Esophagus muscularis mucosa (tissue), 4 donors: ENCODE measurements around the gene KDM6A. TPM values are rescaled to one million over a fixed set of nuclear protein-coding genes. Genes with fewer than 3 reads are reported as not detected.
"Not testable (repeated sequence)": the region's sequence is repeated elsewhere in the genome, so short reads cannot be mapped to it uniquely, and the experiment has no call there.

Experiments
- DNase-seq: peaks from one replicate; pipeline ENCODE4 v3.0.0-alpha.2; 2017; ENCODE audit errors: extremely low spot score
- H3K27ac ChIP-seq, 4 donors: fragments of 200-600 bp; sonication (generic); replicated peaks in 1 of 4; 1 replicate in 3 of 4; 2 replicates in 1 of 4; pipeline ENCODE4 v1.5.1; 2016 to 2019; ENCODE audit warnings: mild to moderate bottlenecking in 1 of 4
- H3K27me3 ChIP-seq, 4 donors: fragments of 200-600 bp; sonication (generic); one replicate each; pipeline versions ENCODE4 v1.5.1 to v1.6.0; 2016 to 2019
- H3K36me3 ChIP-seq, 4 donors: fragments of 200-600 bp; sonication (generic); one replicate each; pipeline ENCODE4 v1.5.1; 2016 to 2019
- H3K4me1 ChIP-seq, 4 donors: fragments of 200-600 bp; sonication (generic); one replicate each; pipeline ENCODE4 v1.5.1; 2016 to 2019
- H3K4me3 ChIP-seq, 4 donors: fragments of 200-600 bp; sonication (generic); 1 replicate in 2 of 4; 2 replicates in 2 of 4; pipeline ENCODE4 v1.5.1; 2016 to 2019; ENCODE audit warnings: mild to moderate bottlenecking in 4 of 4, moderate library complexity in 1 of 4
- H3K9me3 ChIP-seq, 4 donors: fragments of 200-600 bp; sonication (generic); 1 replicate in 3 of 4; 2 replicates in 1 of 4; pipeline ENCODE4 v1.5.1; 2016 to 2019
- EP300 ChIP-seq: sonication (generic); formaldehyde crosslinking; IDR thresholded peaks from one replicate; pipeline ENCODE4 v1.6.1; 2017; ENCODE audit warnings: antibody characterized with exemption
- POLR2A ChIP-seq: fragments of 450-650 bp; IDR thresholded peaks from one replicate; pipeline ENCODE4 v1.6.1; 2017; ENCODE audit warnings: antibody characterized with exemption, moderate library complexity, mild to moderate bottlenecking, low read depth
- POLR2AphosphoS5 ChIP-seq, 2 donors: sonication (generic); formaldehyde crosslinking; IDR thresholded peaks; one replicate each; pipeline ENCODE4 v1.6.1; 2017; ENCODE audit warnings: antibody characterized with exemption in 2 of 2
- WGBS: methylation state at CpG from one replicate; pipeline ENCODE4 v1.1.5; 2018; 5-methylcytosine and 5-hydroxymethylcytosine counted together
- intact Hi-C: fragments of 100-400 bp; cut with DNase I; formaldehyde crosslinking; loops from one replicate; pipeline ENCODE4 v1.15.1; 2023
- total RNA-seq, 4 donors: library from RNA; depleted of rRNA; stranded (reverse); fragments of >200 nt; gene quantifications; one replicate each; pipeline versions ENCODE4 v1.1.0 to v1.2.1, GENCODE V29; 2016
- TF ChIP-seq, protein P1 (sequence below), 3 experiments: fragments of 200-600 bp in 2 of 3; fragments of 450-650 bp in 1 of 3; sonication (generic) in 2 of 3; IDR thresholded peaks; one replicate each; pipeline ENCODE4 v1.5.1; 2017 to 2019; ENCODE audit warnings: antibody characterized with exemption in 3 of 3, mild to moderate bottlenecking in 2 of 3, moderate library complexity in 1 of 3

The KDM6A gene
- total RNA-seq, 4 donors from 2014 or later = 14.4 to 24.1 (median 23.2) TPM

DNA sequence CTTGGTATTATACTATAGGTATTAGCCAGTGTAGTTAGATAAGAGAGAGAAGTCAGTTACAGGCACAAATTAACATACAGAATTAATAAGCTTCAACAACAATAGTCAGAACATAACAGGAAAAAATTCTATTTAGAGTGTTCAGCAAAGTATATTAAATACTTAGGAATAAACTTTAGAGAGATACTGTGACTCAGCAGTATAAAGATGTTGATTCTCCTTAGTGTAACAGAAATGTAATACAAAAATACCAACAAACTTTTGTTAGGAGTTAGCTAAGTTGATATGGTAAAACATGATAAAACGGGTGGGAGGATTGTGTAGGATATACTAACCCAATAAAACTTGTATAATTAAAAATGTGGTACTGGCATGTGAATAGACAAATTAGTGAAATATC, 173.4 kb downstream of the KDM6A start:
- intact Hi-C loops = no loop called here
- Histone ChIP-seq H3K27ac (no peak overlapping the region), H3K27me3 (no peaks in the 10 kb centered on the region), H3K36me3 (no peaks in the 10 kb centered on the region), H3K4me1 (no peaks in the 10 kb centered on the region), H3K9me3 (no peaks in the 10 kb centered on the region), H3K4me3 (no peak overlapping the region)
- DNase-seq = no peak
- TF ChIP-seq, protein P1, sequence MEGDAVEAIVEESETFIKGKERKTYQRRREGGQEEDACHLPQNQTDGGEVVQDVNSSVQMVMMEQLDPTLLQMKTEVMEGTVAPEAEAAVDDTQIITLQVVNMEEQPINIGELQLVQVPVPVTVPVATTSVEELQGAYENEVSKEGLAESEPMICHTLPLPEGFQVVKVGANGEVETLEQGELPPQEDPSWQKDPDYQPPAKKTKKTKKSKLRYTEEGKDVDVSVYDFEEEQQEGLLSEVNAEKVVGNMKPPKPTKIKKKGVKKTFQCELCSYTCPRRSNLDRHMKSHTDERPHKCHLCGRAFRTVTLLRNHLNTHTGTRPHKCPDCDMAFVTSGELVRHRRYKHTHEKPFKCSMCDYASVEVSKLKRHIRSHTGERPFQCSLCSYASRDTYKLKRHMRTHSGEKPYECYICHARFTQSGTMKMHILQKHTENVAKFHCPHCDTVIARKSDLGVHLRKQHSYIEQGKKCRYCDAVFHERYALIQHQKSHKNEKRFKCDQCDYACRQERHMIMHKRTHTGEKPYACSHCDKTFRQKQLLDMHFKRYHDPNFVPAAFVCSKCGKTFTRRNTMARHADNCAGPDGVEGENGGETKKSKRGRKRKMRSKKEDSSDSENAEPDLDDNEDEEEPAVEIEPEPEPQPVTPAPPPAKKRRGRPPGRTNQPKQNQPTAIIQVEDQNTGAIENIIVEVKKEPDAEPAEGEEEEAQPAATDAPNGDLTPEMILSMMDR (IDR thresholded peaks at IDR 0.05) = no peak
- TF ChIP-seq POLR2A (no peak), EP300 (no peak), POLR2AphosphoS5 (IDR thresholded peaks at IDR 0.05) (no peak)
- 92% methylated on average over 1 of the region's 1 CpG for WGBS

DNA sequence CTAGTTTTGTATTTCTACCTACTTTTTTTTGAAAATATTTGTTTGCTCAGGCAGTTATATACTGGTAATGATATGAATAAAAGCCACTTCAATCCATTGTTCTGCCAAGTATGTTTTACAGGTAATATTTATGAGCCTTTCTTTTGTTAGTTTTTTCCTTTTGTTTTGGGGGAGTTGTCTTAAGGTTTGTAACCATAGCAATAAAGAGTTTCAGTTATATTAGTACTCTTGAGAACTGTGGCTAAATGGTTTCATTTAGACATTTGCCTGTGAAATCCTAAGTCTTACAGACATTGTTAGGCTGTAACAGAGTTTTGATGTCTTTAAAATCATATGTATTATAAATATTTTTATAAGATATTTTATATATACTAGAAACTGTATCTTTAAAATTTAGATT, 177.6 kb downstream of the KDM6A start:
- Histone ChIP-seq H3K27ac (no peak overlapping the region), H3K36me3 (no peaks in the 10 kb centered on the region), H3K4me1 (no peaks in the 10 kb centered on the region), H3K4me3 (no peak overlapping the region), H3K9me3 (no peaks in the 10 kb centered on the region), H3K27me3 (no peaks in the 10 kb centered on the region)
- no peak for DNase-seq
- TF ChIP-seq POLR2AphosphoS5 (IDR thresholded peaks at IDR 0.05) = no peak
- no peak for TF ChIP-seq EP300
- TF ChIP-seq, protein P1 (IDR thresholded peaks at IDR 0.05) = no peak
- no peak for TF ChIP-seq POLR2A
- intact Hi-C loops = no loop called here

DNA sequence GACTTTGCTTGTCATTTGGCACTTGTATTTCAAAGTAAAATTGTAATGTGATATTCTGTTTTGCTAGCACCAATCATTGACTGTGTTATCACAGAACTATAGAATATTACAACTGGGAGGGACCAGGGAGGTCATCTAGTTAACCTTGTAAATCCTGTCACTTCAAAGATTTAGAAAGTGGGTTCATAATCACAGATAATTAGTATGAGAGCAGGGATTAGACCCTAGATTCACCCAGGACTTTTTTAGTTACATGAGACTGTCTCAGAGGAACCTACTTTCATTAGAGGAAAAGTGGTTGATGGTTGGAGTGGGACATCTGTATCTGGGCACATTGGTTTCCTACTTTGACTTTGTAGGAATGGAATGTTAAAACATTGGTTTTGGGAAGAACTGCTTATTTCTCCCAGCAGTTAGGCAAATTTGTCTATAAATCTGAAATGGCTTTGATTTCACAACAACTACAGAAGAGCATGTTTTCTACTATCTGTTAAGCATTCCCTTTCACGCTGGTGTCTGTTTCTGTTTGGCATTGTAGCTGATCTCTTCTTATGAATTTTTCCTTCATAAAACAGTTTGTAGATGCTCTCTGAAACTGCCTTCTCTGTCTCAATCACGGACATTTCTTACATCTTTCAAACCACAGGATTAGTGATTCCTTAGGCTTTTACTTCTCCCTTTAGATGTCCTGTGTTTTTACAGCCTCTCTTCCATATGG, 183.6 kb downstream of the KDM6A start:
- WGBS = 91% methylated on average over 2 of the region's 2 CpGs
- H3K36me3 ChIP-seq = peaks cover 0 to 23% (median 11%) of the 10 kb centered on the region in 4 donors
- DNase-seq = no peak
- H3K4me3 ChIP-seq = no peak overlapping the region
- no peak overlapping the region for H3K27ac ChIP-seq
- H3K9me3 ChIP-seq = no peaks in the 10 kb centered on the region
- no peaks in the 10 kb centered on the region for H3K27me3 ChIP-seq
- intact Hi-C loops = no loop called here
- TF ChIP-seq POLR2A = no peak
- TF ChIP-seq EP300 = no peak
- no peak for TF ChIP-seq POLR2AphosphoS5 (IDR thresholded peaks at IDR 0.05)
- TF ChIP-seq, protein P1 (IDR thresholded peaks at IDR 0.05) = no peak
- peaks cover 0 to 13% (median 0%) of the 10 kb centered on the region in 4 donors for H3K4me1 ChIP-seq

DNA sequence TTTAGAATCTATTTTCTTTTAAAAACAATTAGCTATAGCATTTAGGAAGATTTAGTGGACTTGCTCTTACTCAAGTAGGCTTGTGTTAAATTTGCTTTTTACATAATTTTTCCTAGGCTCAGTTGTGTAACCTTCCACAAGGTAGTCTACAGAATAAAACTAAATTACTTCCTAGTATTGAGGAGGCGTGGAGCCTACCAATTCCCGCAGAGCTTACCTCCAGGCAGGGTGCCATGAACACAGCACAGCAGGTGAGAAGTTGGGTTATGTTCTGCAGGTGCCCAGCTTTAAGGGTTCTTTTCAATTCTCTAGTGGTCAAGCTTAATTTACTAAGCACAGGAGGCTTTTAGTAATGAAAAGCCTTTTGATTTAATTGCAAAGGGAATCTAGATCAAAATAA, 186.9 kb downstream of the KDM6A start:
- intact Hi-C loops, H3K27ac ChIP-seq, DNase-seq, H3K27me3 ChIP-seq, H3K4me3 ChIP-seq, H3K9me3 ChIP-seq: not testable (repeated sequence)
- Histone ChIP-seq H3K36me3 (peaks cover 0 to 55% (median 25%) of the 10 kb centered on the region in 4 donors), H3K4me1 (peaks cover 0 to 13% (median 0%) of the 10 kb centered on the region in 4 donors)
- WGBS = 92% methylated on average over 2 of the region's 2 CpGs

- Histone ChIP-seq H3K9me3 (no peaks in the 10 kb centered on the region), H3K4me3 (no peak overlapping the region), H3K27me3 (no peaks in the 10 kb centered on the region), H3K36me3 (peaks cover 0 to 61% (median 28%) of the 10 kb centered on the region in 4 donors), H3K27ac (no peak overlapping the region), H3K4me1 (peaks cover 0 to 20% (median 8%) of the 10 kb centered on the region in 4 donors)
- intact Hi-C loops = no loop called here
- TF ChIP-seq, protein P1 (IDR thresholded peaks at IDR 0.05) = no peak
- no peak for TF ChIP-seq POLR2A
- TF ChIP-seq POLR2AphosphoS5 (IDR thresholded peaks at IDR 0.05) = no peak
- TF ChIP-seq EP300 = no peak
- 93% methylated on average over 11 of the region's 11 CpGs for WGBS
- no peak for DNase-seq
Measured at GRCh38 chrX:45063319-45064095, 190.5 kb downstream of the KDM6A start.
